Keratinocyte (primary cell): ENCODE measurements around the gene TPST2. TPM values are rescaled to one million over a fixed set of nuclear protein-coding genes. Genes with fewer than 3 reads are reported as not detected.

Experiments
- DNase-seq: peaks from one replicate; pipeline ENCODE4 v3.0.0-alpha.2; 2011; ENCODE audit warnings: low read depth, missing footprints, low spot score
- FAIRE-seq: peaks from 2 replicates; lab custom pipeline; 2011; peaks lifted over from hg19 to GRCh38; lab: Jason Lieb, UNC
- H2AFZ ChIP-seq: 2 replicates; pipeline ENCODE4 v1.6.0; 2012; ENCODE audit warnings: low read length, control low read depth, inconsistent platforms; ENCODE audit not compliant: control insufficient read depth
- H3K27ac ChIP-seq: 2 replicates; pipeline ENCODE4 v1.5.1; 2011; ENCODE audit warnings: low read length; ENCODE audit not compliant: control insufficient read depth, insufficient read depth
- H3K27me3 ChIP-seq: 3 replicates; pipeline ENCODE4 v1.6.0; 2011; ENCODE audit warnings: low read length; ENCODE audit not compliant: control insufficient read depth, insufficient read depth; ENCODE audit errors: extremely low read depth
- H3K36me3 ChIP-seq, 2 experiments: 2 replicates in 1 of 2; 3 replicates in 1 of 2; pipeline ENCODE4 v1.5.1; 2011; ENCODE audit warnings: low read length in 2 of 2, mild to moderate bottlenecking in 1 of 2; ENCODE audit not compliant: control insufficient read depth in 2 of 2, insufficient read depth in 2 of 2; ENCODE audit errors: extremely low read depth in 1 of 2
- H3K4me1 ChIP-seq: 3 replicates; pipeline ENCODE4 v1.5.1; 2011; ENCODE audit warnings: low read length; ENCODE audit not compliant: control insufficient read depth, insufficient read depth; ENCODE audit errors: extremely low read depth
- H3K4me2 ChIP-seq: 3 replicates; pipeline ENCODE4 v1.6.0; 2011; ENCODE audit warnings: low read depth, low read length; ENCODE audit not compliant: control insufficient read depth, insufficient read depth; ENCODE audit errors: extremely low read depth
- H3K4me3 ChIP-seq, 3 experiments: fragments of 200-600 bp in 1 of 3; sonication (generic) in 1 of 3; 2 replicates in 2 of 3; 3 replicates in 1 of 3; pipeline ENCODE4 v1.5.1; 2011 to 2016; ENCODE audit warnings: low read length in 3 of 3, mild to moderate bottlenecking in 3 of 3, control low read depth in 2 of 3, inconsistent platforms in 1 of 3, low read depth in 1 of 3, mixed read lengths in 1 of 3, mixed run types in 1 of 3, moderate library complexity in 1 of 3; ENCODE audit not compliant: control insufficient read depth in 2 of 3, insufficient read depth in 2 of 3; ENCODE audit errors: extremely low read depth in 1 of 3
- H3K79me2 ChIP-seq: 2 replicates; pipeline ENCODE4 v1.6.0; 2012; ENCODE audit warnings: low read length; ENCODE audit not compliant: control insufficient read depth, insufficient read depth
- H3K9ac ChIP-seq: 3 replicates; pipeline ENCODE4 v1.6.0; 2011; ENCODE audit warnings: low read length; ENCODE audit not compliant: control insufficient read depth, insufficient read depth; ENCODE audit errors: extremely low read depth
- H3K9me1 ChIP-seq: 3 replicates; pipeline ENCODE4 v1.6.0; 2011; ENCODE audit warnings: low read length; ENCODE audit not compliant: control insufficient read depth, insufficient read depth; ENCODE audit errors: extremely low read depth
- H3K9me3 ChIP-seq: 2 replicates; pipeline ENCODE4 v1.5.1; 2012; ENCODE audit warnings: low read depth, low read length; ENCODE audit not compliant: control insufficient read depth
- H4K20me1 ChIP-seq: 3 replicates; pipeline ENCODE4 v1.6.0; 2011; ENCODE audit warnings: low read length; ENCODE audit not compliant: control insufficient read depth, insufficient read depth; ENCODE audit errors: extremely low read depth
- EZH2 ChIP-seq: IDR thresholded peaks from one replicate; pipeline ENCODE4 v1.6.1; 2012; ENCODE audit warnings: inconsistent platforms, mild to moderate bottlenecking, low read length, moderate library complexity
- dilution Hi-C: fragments of 300-500 bp; cut with MboI; formaldehyde crosslinking; loops from one replicate; pipeline ENCODE4 v1.7.0; 2020; ENCODE audit warnings: low sequenced_read_pairs; ENCODE audit not compliant: extremely low pct_ligation_motif_present
- polyA plus RNA-seq, 5 experiments: library from polyadenylated mRNA; depleted of rRNA in 3 of 5; stranded (reverse) in 3 of 5; stranded (forward) in 1 of 5; unstranded in 1 of 5; fragments of >200 nt; gene quantifications; 1 replicate in 1 of 5; 2 replicates in 3 of 5; 3 replicates in 1 of 5; pipeline versions ENCODE4 v1.2.1 to v1.2.3, GENCODE V29; 2011 to 2012; ENCODE audit warnings: missing spikeins in 2 of 5, low read depth in 1 of 5, low replicate concordance in 1 of 5
- TF ChIP-seq, protein P1 (sequence below), 3 experiments: IDR thresholded peaks in 1 of 3; conservative IDR thresholded peaks in 1 of 3; optimal IDR thresholded peaks in 1 of 3; 2 replicates in 2 of 3; 3 replicates in 1 of 3; pipeline versions ENCODE3 to v1.5.1; 2011; ENCODE audit warnings: low read length in 3 of 3, mild to moderate bottlenecking in 3 of 3, moderate library complexity in 2 of 3, control low read depth in 1 of 3, inconsistent platforms in 1 of 3; ENCODE audit not compliant: insufficient read depth in 2 of 3; ENCODE audit errors: extremely low read depth in 1 of 3

The TPST2 gene
- polyA plus RNA-seq, 1 donor (not counting 4 experiments of a cell fraction or from before 2014, with no cell fraction given): 22.4 TPM

DNA sequence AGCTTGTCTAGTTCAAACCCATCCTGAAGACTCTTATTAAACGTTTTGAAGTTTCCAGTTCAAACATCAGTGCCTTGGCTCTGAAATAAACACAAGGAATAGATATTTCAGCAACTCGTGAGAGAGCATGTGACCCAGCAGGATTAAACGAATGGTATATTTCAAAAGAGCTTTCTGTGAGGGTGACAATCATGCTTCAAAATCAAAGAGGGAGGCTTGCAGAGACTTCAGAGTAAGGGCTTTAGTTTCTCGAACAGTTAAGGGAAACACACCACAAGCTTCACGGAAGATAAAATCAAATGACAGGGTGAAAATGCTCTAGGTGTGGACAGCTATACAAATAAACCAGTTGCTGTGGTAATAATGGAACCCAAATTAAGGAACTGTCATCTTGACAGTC is 107.8 kb downstream of the TPST2 start:
- Histone ChIP-seq H3K9me3 (no peaks in the 10 kb centered on the region), H3K4me2 (peak overlapping the region; percentile 86), H3K36me3 (peaks cover 2 to 13% of the 10 kb centered on the region in 2 experiments), H3K4me3 (peak overlapping the region in 1 of 3 experiments; percentile 98), H3K4me1 (peaks cover 62% of the 10 kb centered on the region), H3K9ac (peak overlapping the region; percentile 94), H4K20me1 (no peaks in the 10 kb centered on the region), H3K79me2 (peaks cover 39% of the 10 kb centered on the region), H3K27me3 (no peaks in the 10 kb centered on the region), H3K27ac (peak overlapping the region; percentile 89), H2AFZ (no peak overlapping the region), H3K9me1 (no peaks in the 10 kb centered on the region)
- dilution Hi-C loops: no loop called here
- no peak for FAIRE-seq
- no peak for DNase-seq
- no peak for TF ChIP-seq EZH2
- TF ChIP-seq, protein P1, sequence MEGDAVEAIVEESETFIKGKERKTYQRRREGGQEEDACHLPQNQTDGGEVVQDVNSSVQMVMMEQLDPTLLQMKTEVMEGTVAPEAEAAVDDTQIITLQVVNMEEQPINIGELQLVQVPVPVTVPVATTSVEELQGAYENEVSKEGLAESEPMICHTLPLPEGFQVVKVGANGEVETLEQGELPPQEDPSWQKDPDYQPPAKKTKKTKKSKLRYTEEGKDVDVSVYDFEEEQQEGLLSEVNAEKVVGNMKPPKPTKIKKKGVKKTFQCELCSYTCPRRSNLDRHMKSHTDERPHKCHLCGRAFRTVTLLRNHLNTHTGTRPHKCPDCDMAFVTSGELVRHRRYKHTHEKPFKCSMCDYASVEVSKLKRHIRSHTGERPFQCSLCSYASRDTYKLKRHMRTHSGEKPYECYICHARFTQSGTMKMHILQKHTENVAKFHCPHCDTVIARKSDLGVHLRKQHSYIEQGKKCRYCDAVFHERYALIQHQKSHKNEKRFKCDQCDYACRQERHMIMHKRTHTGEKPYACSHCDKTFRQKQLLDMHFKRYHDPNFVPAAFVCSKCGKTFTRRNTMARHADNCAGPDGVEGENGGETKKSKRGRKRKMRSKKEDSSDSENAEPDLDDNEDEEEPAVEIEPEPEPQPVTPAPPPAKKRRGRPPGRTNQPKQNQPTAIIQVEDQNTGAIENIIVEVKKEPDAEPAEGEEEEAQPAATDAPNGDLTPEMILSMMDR (optimal IDR thresholded peaks at IDR 0.05 in 1 of 3, IDR thresholded peaks at IDR 0.05 in 1 of 3, conservative IDR thresholded peaks at IDR 0.05 in 1 of 3; ENCODE audit: extremely low read depth in 1 of 3, insufficient read depth in 2 of 3, low read length in 3 of 3): no peak

DNA sequence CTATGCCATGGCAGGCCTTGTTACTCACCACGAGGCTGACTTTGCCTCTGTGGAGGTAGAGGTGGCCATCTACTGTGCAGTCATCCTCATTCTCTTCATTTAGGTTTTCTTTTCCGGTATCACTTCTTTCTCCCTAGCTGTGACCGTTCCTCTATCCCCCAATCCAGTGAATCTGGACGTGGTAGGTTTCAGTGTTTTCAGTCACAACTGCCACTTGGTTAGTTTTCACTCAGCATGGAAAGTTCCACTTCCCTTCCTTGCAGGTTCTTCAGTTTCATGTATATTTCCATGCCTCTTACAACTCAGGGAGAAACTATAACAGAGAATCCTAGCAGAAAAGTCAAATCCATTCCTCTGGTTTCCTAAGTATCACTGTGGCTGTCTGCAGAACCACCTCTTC is 108.2 kb downstream of the TPST2 start:
- DNase-seq (no peak), FAIRE-seq (no peak)
- Histone ChIP-seq H3K27ac (peak overlapping the region; percentile 89), H2AFZ (no peak overlapping the region), H3K79me2 (peaks cover 39% of the 10 kb centered on the region), H3K9ac (no peak overlapping the region), H3K4me3 (peak overlapping the region in 1 of 3 experiments; percentile 1), H4K20me1 (no peaks in the 10 kb centered on the region), H3K27me3 (no peaks in the 10 kb centered on the region), H3K4me2 (peak overlapping the region; percentile 86), H3K36me3 (peaks cover 2 to 18% of the 10 kb centered on the region in 2 experiments), H3K9me1 (no peaks in the 10 kb centered on the region), H3K4me1 (peaks cover 67% of the 10 kb centered on the region), H3K9me3 (no peaks in the 10 kb centered on the region)
- dilution Hi-C loops: no loop called here
- TF ChIP-seq, protein P1 (optimal IDR thresholded peaks at IDR 0.05 in 1 of 3, IDR thresholded peaks at IDR 0.05 in 1 of 3, conservative IDR thresholded peaks at IDR 0.05 in 1 of 3; ENCODE audit: extremely low read depth in 1 of 3, insufficient read depth in 2 of 3, low read length in 3 of 3): peak in 1 of 3 experiments; percentile 52
- TF ChIP-seq EZH2: no peak
